MG63 (cell line): ENCODE data around the gene SEMA7A. TPM values are rescaled to one million over a fixed set of nuclear protein-coding genes. Genes with fewer than 3 reads are reported as not detected.
A peak's percentile ranks its signal among the peaks of the same experiment; 100 is the strongest.
"Not testable (repeated sequence)": the region's sequence is repeated elsewhere in the genome, so short reads cannot be mapped to it uniquely, and the experiment has no call there.

Experiments
- DNase-seq: peaks from one replicate; pipeline ENCODE4 v3.0.0-alpha.2; 2020
- H3K27me3 ChIP-seq: fragments of 250-450 bp; sonication (Bioruptor Pico); 2 replicates; pipeline ENCODE4 v1.5.1; 2020; ENCODE audit warnings: mild to moderate bottlenecking, moderate library complexity
- H3K36me3 ChIP-seq: fragments of 250-450 bp; sonication (Bioruptor Pico); 2 replicates; pipeline ENCODE4 v1.5.1; 2020; ENCODE audit warnings: mild to moderate bottlenecking, moderate library complexity
- H3K4me3 ChIP-seq: fragments of 250-450 bp; sonication (Bioruptor Pico); 2 replicates; pipeline ENCODE4 v1.5.1; 2020; ENCODE audit warnings: mild to moderate bottlenecking, moderate library complexity
- H3K9me3 ChIP-seq: fragments of 250-450 bp; sonication (Bioruptor Pico); 2 replicates; pipeline ENCODE4 v1.5.1; 2020; ENCODE audit warnings: mild to moderate bottlenecking, moderate library complexity
- total RNA-seq: library from RNA; depleted of rRNA; stranded (reverse); fragments of >200 nt; shearing (Covaris generic); gene quantifications from 2 replicates; pipeline ENCODE4 v1.2.3, GENCODE V29; 2014; ENCODE audit warnings: low replicate concordance; rRNA removed

Gene SEMA7A
- total RNA-seq: 10.5 and 12.0 TPM in 2 replicates

GRCh38 chr15:74433592-74434262, at the start of gene SEMA7A:
Gene SEMA7A (minus strand): TSS chr15:74433958. CDS start chr15:74433918, 40 bp downstream.
- Histone ChIP-seq H3K27me3 (no peaks in the 10 kb centered on the region), H3K4me3 (peak within 1 kb of the TSS; percentile 83), H3K36me3 (no peaks in the 10 kb centered on the region; the same call in none of the 2 replicates), H3K9me3 (no peaks in the 10 kb centered on the region)
- DNase-seq: peak; percentile 80

GRCh38 chr15:74482661-74483060, 48.9 kb upstream of the SEMA7A start:
- no peak for DNase-seq
- Histone ChIP-seq H3K4me3 (no peak overlapping the region), H3K9me3 (no peaks in the 10 kb centered on the region), H3K36me3 (no peaks in the 10 kb centered on the region), H3K27me3 (no peaks in the 10 kb centered on the region)

GRCh38 chr15:74480364-74480763, 46.6 kb upstream of the SEMA7A start:
- not testable (repeated sequence) for H3K9me3 ChIP-seq, H3K27me3 ChIP-seq, H3K4me3 ChIP-seq, H3K36me3 ChIP-seq, DNase-seq

- H3K4me3 ChIP-seq, H3K36me3 ChIP-seq, H3K27me3 ChIP-seq, DNase-seq, H3K9me3 ChIP-seq: not testable (repeated sequence)
These were observed 37.9 kb upstream of the SEMA7A start for GRCh38 chr15:74471621-74472020.

- Histone ChIP-seq H3K4me3 (no peak overlapping the region), H3K9me3 (no peaks in the 10 kb centered on the region), H3K36me3 (peaks cover 3% of the 10 kb centered on the region), H3K27me3 (no peaks in the 10 kb centered on the region)
- DNase-seq: no peak
These were observed 37.1 kb upstream of the SEMA7A start for GRCh38 chr15:74470631-74471395.

GRCh38 chr15:74468341-74469032, 34.7 kb upstream of the SEMA7A start:
- H3K4me3 ChIP-seq: no peak overlapping the region
- peaks cover 7% of the 10 kb centered on the region for H3K9me3 ChIP-seq
- H3K36me3 ChIP-seq: peaks cover 5% of the 10 kb centered on the region
- no peaks in the 10 kb centered on the region for H3K27me3 ChIP-seq
- DNase-seq: no peak

GRCh38 chr15:74466570-74466969, 32.8 kb upstream of the SEMA7A start:
- H3K9me3 ChIP-seq: peaks cover 10% of the 10 kb centered on the region
- H3K36me3 ChIP-seq: peaks cover 5% of the 10 kb centered on the region
- DNase-seq: no peak
- H3K27me3 ChIP-seq: no peaks in the 10 kb centered on the region
- no peak overlapping the region for H3K4me3 ChIP-seq

- H3K9me3 ChIP-seq: peaks cover 10% of the 10 kb centered on the region
- DNase-seq: peak; percentile 53
- H3K27me3 ChIP-seq: no peaks in the 10 kb centered on the region
- peaks cover 5% of the 10 kb centered on the region; the same call in 1 of the 2 replicates for H3K36me3 ChIP-seq
- no peak overlapping the region for H3K4me3 ChIP-seq
These were observed 31.1 kb upstream of the SEMA7A start for GRCh38 chr15:74464897-74465296.

- Histone ChIP-seq H3K27me3 (no peaks in the 10 kb centered on the region), H3K4me3 (no peak overlapping the region), H3K36me3 (peaks cover 5% of the 10 kb centered on the region; the same call in 1 of the 2 replicates), H3K9me3 (peaks cover 10% of the 10 kb centered on the region)
- DNase-seq: no peak
These were observed 30.5 kb upstream of the SEMA7A start for GRCh38 chr15:74464216-74464615.

- Histone ChIP-seq H3K27me3 (no peaks in the 10 kb centered on the region), H3K9me3 (peaks cover 10% of the 10 kb centered on the region), H3K36me3 (peaks cover 8% of the 10 kb centered on the region), H3K4me3 (no peak overlapping the region)
- DNase-seq: no peak
These were observed 29.9 kb upstream of the SEMA7A start for GRCh38 chr15:74463634-74464033.

- H3K9me3 ChIP-seq: peaks cover 10% of the 10 kb centered on the region
- no peaks in the 10 kb centered on the region for H3K27me3 ChIP-seq
- peak overlapping the region; percentile 75 for H3K4me3 ChIP-seq
- DNase-seq: no peak
- H3K36me3 ChIP-seq: peaks cover 13% of the 10 kb centered on the region
These were observed 28.2 kb upstream of the SEMA7A start for GRCh38 chr15:74461847-74462511.

GRCh38 chr15:74460871-74461846, 27.4 kb upstream of the SEMA7A start, which contains the start of gene UBL7:
Gene UBL7 (minus strand): TSS chr15:74461160. CDS start chr15:74458867, 2,293 bp downstream.
- Histone ChIP-seq H3K4me3 (peak within 1 kb of the TSS; percentile 75), H3K27me3 (no peaks in the 10 kb centered on the region), H3K9me3 (peaks cover 10% of the 10 kb centered on the region), H3K36me3 (peaks cover 16% of the 10 kb centered on the region)
- peak; percentile 99 for DNase-seq

GRCh38 chr15:74460298-74460697, 26.5 kb upstream of the SEMA7A start:
- H3K36me3 ChIP-seq: peaks cover 21% of the 10 kb centered on the region
- no peak for DNase-seq
- peaks cover 10% of the 10 kb centered on the region for H3K9me3 ChIP-seq
- no peaks in the 10 kb centered on the region for H3K27me3 ChIP-seq
- peak overlapping the region; percentile 75 for H3K4me3 ChIP-seq

GRCh38 chr15:74459798-74460197, 26.0 kb upstream of the SEMA7A start:
- Histone ChIP-seq H3K4me3 (peak overlapping the region; percentile 75; the same call in 1 of the 2 replicates), H3K9me3 (peaks cover 10% of the 10 kb centered on the region), H3K36me3 (peaks cover 26% of the 10 kb centered on the region)
- not testable (repeated sequence) for H3K27me3 ChIP-seq, DNase-seq

- H3K36me3 ChIP-seq: peaks cover 35% of the 10 kb centered on the region
- no peak overlapping the region for H3K4me3 ChIP-seq
- no peak for DNase-seq
- H3K9me3 ChIP-seq: peaks cover 4% of the 10 kb centered on the region; the same call in 1 of the 2 replicates
- no peaks in the 10 kb centered on the region for H3K27me3 ChIP-seq
These were observed 24.7 kb upstream of the SEMA7A start for GRCh38 chr15:74458473-74458872.
